DND-41 (cell line): Measurements from ENCODE around the gene ARMC3.

Experiments
- CTCF ChIP-seq: IDR thresholded peaks from 2 replicates; pipeline ENCODE4 v1.5.1; 2012; ENCODE audit warnings: borderline replicate concordance, low read length, moderate library complexity, mild to moderate bottlenecking; ENCODE audit not compliant: poor library complexity, severe bottlenecking; ENCODE audit errors: extremely low read depth
- EZH2 ChIP-seq: IDR thresholded peaks from 3 replicates; pipeline ENCODE4 v1.6.1; 2012; ENCODE audit warnings: borderline replicate concordance, low read depth, mild to moderate bottlenecking, moderate library complexity, low read length, inconsistent platforms; ENCODE audit not compliant: severe bottlenecking

- TF ChIP-seq CTCF (no peak), EZH2 (no peak)
Observed at GRCh38 chr10:23070913-23071218, 143.0 kb downstream of the ARMC3 start.
